Inferior parietal cortex (tissue), 1 donor: ENCODE measurements around the gene P4HA1.

Experiments
- DNase-seq: peaks from one replicate; pipeline ENCODE4 v3.0.0-alpha.2; 2016; ENCODE audit errors: extremely low spot score

P4HA1 gene

DNA sequence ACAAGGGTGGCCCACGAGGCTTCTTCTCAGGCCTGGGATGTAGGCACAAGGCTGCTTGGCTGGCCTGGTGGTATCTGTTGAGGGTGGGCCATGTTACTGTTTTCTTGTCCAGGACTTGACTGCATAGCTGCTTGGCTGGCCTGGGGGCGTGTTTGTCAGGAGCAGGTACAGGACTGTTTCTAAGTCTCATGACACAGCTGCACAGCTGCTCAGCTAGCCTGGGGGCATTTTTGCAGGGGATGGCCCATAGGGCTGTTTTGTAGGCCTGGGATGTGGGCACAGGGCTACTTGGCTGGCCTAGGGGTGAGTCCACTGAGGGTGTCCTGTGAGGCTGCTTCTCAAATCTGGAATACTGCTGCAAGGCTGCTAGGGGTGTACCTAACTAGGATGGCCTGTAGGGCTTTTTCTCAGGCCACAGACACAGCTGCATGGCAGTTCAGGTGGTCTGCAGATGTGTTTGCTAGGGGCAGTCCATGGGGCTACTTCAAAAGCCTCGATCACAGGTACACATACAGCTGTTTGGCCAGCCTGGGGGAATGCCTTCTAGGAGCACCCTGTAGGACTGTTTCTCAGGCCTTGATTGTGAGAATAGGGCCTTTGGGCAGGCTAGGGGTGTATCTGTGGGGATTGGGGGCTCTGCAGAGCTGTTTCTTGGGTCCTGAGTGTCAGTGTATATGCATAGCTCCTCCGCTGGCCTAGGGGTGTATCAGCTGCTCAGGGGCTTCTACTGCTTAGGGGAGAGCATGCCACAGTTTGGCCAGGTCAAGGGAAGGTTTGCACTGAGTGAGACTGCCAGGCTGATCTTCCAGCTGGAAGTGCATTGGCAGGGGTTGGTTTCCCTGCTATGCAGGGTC is 115.4 kb downstream of the P4HA1 start:
- DNase-seq = no peak

DNA sequence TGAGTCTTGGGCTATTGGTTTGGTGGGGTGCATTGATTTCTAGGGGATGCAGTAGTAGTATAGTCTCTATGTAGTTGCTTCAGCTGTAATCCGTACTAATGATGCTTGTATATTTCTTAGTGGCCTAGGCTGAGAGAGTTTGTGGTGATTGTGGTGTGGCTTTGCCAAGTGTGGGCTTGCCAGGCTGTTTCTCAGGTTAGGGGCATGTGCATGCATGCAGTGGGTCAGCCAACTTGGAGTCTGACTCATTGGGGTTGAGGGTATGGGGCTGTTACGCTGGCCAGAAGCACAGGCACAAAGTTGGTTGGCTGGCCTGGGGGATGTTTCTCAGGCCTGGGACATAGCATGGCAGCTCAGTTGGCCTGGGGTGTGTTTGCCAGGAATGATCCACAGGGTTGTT is 116.3 kb downstream of the P4HA1 start:
- no peak for DNase-seq

DNA sequence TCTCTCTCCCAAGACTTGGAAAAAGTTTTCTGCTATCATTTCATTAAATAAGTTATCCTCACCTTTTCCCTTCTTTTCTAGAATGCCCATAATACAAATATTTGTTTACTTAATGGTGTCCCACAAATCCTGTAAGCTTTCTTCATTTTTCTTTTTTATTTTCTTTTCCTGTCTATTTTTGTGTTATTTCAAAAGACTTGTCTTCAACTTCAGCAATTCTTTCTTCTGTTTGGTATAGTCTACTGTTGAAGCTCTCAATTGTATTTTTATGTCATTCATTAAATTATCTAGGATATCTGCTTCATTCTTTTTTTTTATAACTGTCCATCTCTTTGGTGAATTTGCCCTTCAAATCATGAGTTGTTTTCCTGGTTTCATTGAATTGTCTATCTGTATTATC is 117.0 kb downstream of the P4HA1 start:
- no peak for DNase-seq

- no peak for DNase-seq
These were observed 119.8 kb downstream of the P4HA1 start for GRCh38 chr10:72976886-72977285.
